PC-3 (cell line): Measurements from ENCODE around the gene NRXN2.

Experiments
- EZH2phosphoT487 ChIP-seq: fragments of 300-600 bp; sonication (generic); IDR thresholded peaks from 2 replicates; pipeline ENCODE4 v1.6.1; 2018; ENCODE audit warnings: mild to moderate bottlenecking, antibody characterized with exemption, low read length, borderline replicate concordance
- TF ChIP-seq, protein P1 (sequence below): fragments of 300-600 bp; sonication (generic); conservative IDR thresholded peaks from 2 replicates; pipeline ENCODE4 v1.5.1; 2017; ENCODE audit warnings: antibody characterized with exemption, low read depth, mild to moderate bottlenecking, low read length

- TF ChIP-seq, protein P1, sequence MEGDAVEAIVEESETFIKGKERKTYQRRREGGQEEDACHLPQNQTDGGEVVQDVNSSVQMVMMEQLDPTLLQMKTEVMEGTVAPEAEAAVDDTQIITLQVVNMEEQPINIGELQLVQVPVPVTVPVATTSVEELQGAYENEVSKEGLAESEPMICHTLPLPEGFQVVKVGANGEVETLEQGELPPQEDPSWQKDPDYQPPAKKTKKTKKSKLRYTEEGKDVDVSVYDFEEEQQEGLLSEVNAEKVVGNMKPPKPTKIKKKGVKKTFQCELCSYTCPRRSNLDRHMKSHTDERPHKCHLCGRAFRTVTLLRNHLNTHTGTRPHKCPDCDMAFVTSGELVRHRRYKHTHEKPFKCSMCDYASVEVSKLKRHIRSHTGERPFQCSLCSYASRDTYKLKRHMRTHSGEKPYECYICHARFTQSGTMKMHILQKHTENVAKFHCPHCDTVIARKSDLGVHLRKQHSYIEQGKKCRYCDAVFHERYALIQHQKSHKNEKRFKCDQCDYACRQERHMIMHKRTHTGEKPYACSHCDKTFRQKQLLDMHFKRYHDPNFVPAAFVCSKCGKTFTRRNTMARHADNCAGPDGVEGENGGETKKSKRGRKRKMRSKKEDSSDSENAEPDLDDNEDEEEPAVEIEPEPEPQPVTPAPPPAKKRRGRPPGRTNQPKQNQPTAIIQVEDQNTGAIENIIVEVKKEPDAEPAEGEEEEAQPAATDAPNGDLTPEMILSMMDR: no peak
- TF ChIP-seq EZH2phosphoT487: no peak
Measured at GRCh38 chr11:64619196-64619595, 103.8 kb downstream of the NRXN2 start.
